Mucosa of descending colon (tissue), 3 donors: Measurements from ENCODE around the gene CDK12. TPM values are rescaled to one million over a fixed set of nuclear protein-coding genes. Genes with fewer than 3 reads are reported as not detected.

ENCODE experiments used
- ATAC-seq: fragments of 200-7000 bp; cut with Tn5 transposase; one replicate; pipeline ENCODE4 v1.9.1; 2020; ENCODE audit warnings: mild to moderate bottlenecking, moderate library complexity
- DNase-seq, 3 donors: peaks; one replicate each; pipeline ENCODE4 v3.0.0-alpha.2; 2020
- H3K36me3 ChIP-seq: fragments of 200-600 bp; one replicate; pipeline ENCODE4 v1.8.0; 2021; ENCODE audit warnings: low read depth, mild to moderate bottlenecking
- H3K4me1 ChIP-seq: fragments of 200-600 bp; one replicate; pipeline ENCODE4 v1.8.0; 2021; ENCODE audit warnings: low read depth, mild to moderate bottlenecking
- H3K4me3 ChIP-seq: fragments of 200-600 bp; one replicate; pipeline ENCODE4 v1.8.0; 2021; ENCODE audit warnings: mild to moderate bottlenecking
- H3K9me3 ChIP-seq: fragments of 200-600 bp; one replicate; pipeline ENCODE4 v1.8.0; 2021; ENCODE audit warnings: mild to moderate bottlenecking
- intact Hi-C, 2 donors: fragments of 100-400 bp; cut with DNase I in 1 of 2; cut with micrococcal nuclease in 1 of 2; formaldehyde crosslinking; loops; one replicate each; pipeline versions ENCODE4 v1.11.0 to v1.11.1; 2022; cut with DNase I, micrococcal nuclease
- total RNA-seq, 3 donors: library from RNA; stranded (reverse); fragmentation: NEBNext Ultra II Directional in 2 of 3; extraction: Animal tissue kit (Norgen Biotek cat#: 25700) in 2 of 3; gene quantifications; one replicate each; pipeline versions ENCODE4 v1.2.1 to v1.2.4, GENCODE V29; 2021 to 2023
- TF ChIP-seq, protein P1 (sequence below): fragments of 200-600 bp; IDR thresholded peaks from one replicate; pipeline ENCODE4 v1.8.0; 2022; ENCODE audit warnings: antibody characterized with exemption, mild to moderate bottlenecking
- donor health status: DM: no; HTN: no; CAD: no; lungs with moderate emphysema.
- donor health status: DM: no; HTN: no; CAD: no.
- donor health status: DM: no; HTN: yes; CAD: no.

The CDK12 gene
- total RNA-seq, 3 donors from 2014 or later, result 49.3 to 59.7 (median 58.4) TPM

DNA sequence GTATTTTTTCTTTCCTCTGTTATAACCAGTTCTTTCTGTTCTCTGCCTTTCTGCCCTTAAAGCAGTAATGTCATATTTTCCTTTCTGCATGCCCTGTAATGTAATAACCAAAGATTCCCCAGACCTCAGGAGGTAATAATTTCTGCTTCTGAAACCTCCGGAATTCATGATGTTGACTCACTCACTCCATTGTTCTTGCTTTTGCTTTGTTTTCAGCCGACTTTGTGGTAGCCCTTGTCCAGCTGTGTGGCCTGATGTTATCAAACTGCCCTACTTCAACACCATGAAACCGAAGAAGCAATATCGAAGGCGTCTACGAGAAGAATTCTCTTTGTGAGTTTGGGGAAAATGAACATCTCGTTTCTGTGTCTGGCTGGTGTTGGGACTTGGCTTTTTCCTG is 55.9 kb downstream of the CDK12 start:
- no peaks in the 10 kb centered on the region for H3K9me3 ChIP-seq
- H3K4me3 ChIP-seq, result no peak overlapping the region
- intact Hi-C loops, result no loop called here
- DNase-seq (no peak), ATAC-seq (no peak)
- no peaks in the 10 kb centered on the region for H3K4me1 ChIP-seq
- TF ChIP-seq, protein P1, sequence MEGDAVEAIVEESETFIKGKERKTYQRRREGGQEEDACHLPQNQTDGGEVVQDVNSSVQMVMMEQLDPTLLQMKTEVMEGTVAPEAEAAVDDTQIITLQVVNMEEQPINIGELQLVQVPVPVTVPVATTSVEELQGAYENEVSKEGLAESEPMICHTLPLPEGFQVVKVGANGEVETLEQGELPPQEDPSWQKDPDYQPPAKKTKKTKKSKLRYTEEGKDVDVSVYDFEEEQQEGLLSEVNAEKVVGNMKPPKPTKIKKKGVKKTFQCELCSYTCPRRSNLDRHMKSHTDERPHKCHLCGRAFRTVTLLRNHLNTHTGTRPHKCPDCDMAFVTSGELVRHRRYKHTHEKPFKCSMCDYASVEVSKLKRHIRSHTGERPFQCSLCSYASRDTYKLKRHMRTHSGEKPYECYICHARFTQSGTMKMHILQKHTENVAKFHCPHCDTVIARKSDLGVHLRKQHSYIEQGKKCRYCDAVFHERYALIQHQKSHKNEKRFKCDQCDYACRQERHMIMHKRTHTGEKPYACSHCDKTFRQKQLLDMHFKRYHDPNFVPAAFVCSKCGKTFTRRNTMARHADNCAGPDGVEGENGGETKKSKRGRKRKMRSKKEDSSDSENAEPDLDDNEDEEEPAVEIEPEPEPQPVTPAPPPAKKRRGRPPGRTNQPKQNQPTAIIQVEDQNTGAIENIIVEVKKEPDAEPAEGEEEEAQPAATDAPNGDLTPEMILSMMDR, result no peak
- H3K36me3 ChIP-seq, result peaks cover 36% of the 10 kb centered on the region

DNA sequence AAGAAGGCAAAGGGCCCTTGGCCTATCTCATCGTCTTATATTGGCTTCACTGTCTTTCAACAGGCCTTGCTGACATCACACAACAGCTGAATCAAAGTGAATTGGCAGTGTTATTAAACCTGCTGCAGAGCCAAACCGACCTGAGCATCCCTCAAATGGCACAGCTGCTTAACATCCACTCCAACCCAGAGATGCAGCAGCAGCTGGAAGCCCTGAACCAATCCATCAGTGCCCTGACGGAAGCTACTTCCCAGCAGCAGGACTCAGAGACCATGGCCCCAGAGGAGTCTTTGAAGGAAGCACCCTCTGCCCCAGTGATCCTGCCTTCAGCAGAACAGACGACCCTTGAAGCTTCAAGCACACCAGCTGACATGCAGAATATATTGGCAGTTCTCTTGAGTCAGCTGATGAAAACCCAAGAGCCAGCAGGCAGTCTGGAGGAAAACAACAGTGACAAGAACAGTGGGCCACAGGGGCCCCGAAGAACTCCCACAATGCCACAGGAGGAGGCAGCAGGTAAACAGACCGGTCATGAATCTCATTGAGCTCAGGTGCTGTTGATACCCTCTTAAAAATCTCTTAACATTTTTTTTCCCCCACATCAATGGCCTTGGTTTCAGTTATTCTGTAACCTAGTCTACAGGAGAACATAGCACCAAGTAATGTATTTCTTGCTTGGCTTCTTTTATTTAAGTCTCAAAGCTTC is 64.7 kb downstream of the CDK12 start:
- DNase-seq (no peak), ATAC-seq (no peak)
- no peaks in the 10 kb centered on the region for H3K9me3 ChIP-seq
- H3K4me3 ChIP-seq, result no peak overlapping the region
- peaks cover 32% of the 10 kb centered on the region for H3K36me3 ChIP-seq
- H3K4me1 ChIP-seq, result no peaks in the 10 kb centered on the region
- intact Hi-C loops, result no loop called here
- TF ChIP-seq, protein P1, result no peak

DNA sequence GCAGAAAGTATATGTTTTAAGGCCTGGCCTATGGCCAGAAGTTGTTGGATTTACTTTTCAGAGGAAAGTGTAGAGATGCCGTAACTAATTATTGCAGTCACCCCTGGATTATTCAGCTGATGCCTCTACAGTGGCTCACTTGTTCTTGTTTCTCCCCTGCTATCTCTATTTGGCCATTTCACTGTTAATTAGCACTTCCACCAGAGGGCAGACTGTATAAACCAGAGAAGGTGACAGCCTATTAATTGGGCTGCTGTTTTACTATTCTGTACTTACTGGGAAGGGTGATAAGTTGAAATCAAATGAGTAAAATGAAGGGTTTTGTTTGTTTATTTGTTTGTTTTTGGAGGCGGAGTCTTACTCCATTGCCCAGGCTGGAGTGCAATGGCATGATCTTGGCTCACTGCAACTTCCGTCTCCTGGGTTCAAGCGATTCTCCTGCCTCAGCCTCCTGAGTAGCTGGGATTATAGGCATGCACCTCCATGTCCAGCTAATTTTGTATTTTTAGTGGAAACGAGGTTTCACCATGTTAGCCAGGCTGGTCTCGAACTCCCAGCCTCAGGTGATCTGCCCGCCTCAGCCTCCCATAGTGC is 66.0 kb downstream of the CDK12 start:
- DNase-seq, result peak in 1 of 3 donors; percentile 16
- intact Hi-C loops, result no loop called here
- TF ChIP-seq, protein P1, result no peak
- Histone ChIP-seq H3K9me3 (no peaks in the 10 kb centered on the region), H3K4me3 (no peak overlapping the region), H3K36me3 (peaks cover 31% of the 10 kb centered on the region), H3K4me1 (no peaks in the 10 kb centered on the region)
- no peak for ATAC-seq

GRCh38 chr17:39529455-39529854 is 68.2 kb downstream of the CDK12 start:
- intact Hi-C loops, result no loop called here
- Histone ChIP-seq H3K9me3 (no peaks in the 10 kb centered on the region), H3K4me3 (no peak overlapping the region), H3K4me1 (no peaks in the 10 kb centered on the region), H3K36me3 (peaks cover 27% of the 10 kb centered on the region)
- ATAC-seq (no peak), DNase-seq (no peak)
- TF ChIP-seq, protein P1, result no peak

DNA sequence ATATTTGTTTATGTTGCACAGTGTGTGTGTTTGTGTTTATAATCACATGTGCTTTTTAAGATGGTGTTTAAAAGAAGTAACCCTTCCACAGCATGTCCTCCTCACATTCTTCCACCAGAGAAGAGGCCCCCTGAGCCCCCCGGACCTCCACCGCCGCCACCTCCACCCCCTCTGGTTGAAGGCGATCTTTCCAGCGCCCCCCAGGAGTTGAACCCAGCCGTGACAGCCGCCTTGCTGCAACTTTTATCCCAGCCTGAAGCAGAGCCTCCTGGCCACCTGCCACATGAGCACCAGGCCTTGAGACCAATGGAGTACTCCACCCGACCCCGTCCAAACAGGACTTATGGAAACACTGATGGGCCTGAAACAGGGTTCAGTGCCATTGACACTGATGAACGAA is 69.2 kb downstream of the CDK12 start:
- DNase-seq, result no peak
- no peaks in the 10 kb centered on the region for H3K4me1 ChIP-seq
- TF ChIP-seq, protein P1, result no peak
- intact Hi-C loops, result no loop called here
- no peak overlapping the region for H3K4me3 ChIP-seq
- peaks cover 27% of the 10 kb centered on the region for H3K36me3 ChIP-seq
- no peak for ATAC-seq
- no peaks in the 10 kb centered on the region for H3K9me3 ChIP-seq
